ENCODE data around the gene C12orf42. TPM values are rescaled to one million over a fixed set of nuclear protein-coding genes. Genes with fewer than 3 reads are reported as not detected.

C12orf42 gene
- total and polyA plus RNA-seq, 7 donors, result 0.93 TPM; not detected in 6

DNA sequence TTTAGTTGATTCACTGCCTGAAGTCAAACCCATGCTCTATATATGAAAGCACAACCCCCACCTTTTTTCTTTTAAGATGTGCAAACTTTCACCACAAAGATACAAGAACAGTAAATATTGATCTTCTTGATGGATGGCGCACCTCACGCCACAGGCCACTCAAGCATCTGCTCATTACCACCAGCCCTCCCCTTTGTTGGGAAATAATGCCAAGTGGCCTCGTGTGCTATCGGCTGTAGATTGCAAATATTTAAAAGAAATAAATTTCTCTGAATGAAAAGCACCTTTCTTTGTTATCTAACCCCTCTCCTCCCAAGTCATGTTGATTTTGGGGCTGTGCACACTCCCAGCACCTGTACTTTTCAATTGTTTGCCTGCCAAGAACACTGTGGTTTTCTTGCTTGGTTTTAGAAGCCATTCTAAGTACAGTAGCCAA, 122.7 kb downstream of the C12orf42 start:
- Histone ChIP-seq H3K27ac (no peak overlapping the region), H3K27me3 (no peaks in the 10 kb centered on the region), H3K4me1 (no peaks in the 10 kb centered on the region), H3K36me3 (no peaks in the 10 kb centered on the region), H3K9me3 (no peaks in the 10 kb centered on the region), H3K4me3 (no peak overlapping the region)
- DNase-seq, result no peak
- intact Hi-C loops (cut with DNase I), result no loop called here
- WGBS, 2 donors, result 18 to 69% methylated on average over 4 of the region's 4 CpGs
- TF ChIP-seq POLR2AphosphoS5 (IDR thresholded peaks at IDR 0.05), result no peak
- TF ChIP-seq, protein P1, sequence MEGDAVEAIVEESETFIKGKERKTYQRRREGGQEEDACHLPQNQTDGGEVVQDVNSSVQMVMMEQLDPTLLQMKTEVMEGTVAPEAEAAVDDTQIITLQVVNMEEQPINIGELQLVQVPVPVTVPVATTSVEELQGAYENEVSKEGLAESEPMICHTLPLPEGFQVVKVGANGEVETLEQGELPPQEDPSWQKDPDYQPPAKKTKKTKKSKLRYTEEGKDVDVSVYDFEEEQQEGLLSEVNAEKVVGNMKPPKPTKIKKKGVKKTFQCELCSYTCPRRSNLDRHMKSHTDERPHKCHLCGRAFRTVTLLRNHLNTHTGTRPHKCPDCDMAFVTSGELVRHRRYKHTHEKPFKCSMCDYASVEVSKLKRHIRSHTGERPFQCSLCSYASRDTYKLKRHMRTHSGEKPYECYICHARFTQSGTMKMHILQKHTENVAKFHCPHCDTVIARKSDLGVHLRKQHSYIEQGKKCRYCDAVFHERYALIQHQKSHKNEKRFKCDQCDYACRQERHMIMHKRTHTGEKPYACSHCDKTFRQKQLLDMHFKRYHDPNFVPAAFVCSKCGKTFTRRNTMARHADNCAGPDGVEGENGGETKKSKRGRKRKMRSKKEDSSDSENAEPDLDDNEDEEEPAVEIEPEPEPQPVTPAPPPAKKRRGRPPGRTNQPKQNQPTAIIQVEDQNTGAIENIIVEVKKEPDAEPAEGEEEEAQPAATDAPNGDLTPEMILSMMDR (IDR thresholded peaks at IDR 0.05), result no peak
- no peak for TF ChIP-seq EP300 (IDR thresholded peaks at IDR 0.05)
- no peak for TF ChIP-seq POLR2A (IDR thresholded peaks at IDR 0.05)

DNA sequence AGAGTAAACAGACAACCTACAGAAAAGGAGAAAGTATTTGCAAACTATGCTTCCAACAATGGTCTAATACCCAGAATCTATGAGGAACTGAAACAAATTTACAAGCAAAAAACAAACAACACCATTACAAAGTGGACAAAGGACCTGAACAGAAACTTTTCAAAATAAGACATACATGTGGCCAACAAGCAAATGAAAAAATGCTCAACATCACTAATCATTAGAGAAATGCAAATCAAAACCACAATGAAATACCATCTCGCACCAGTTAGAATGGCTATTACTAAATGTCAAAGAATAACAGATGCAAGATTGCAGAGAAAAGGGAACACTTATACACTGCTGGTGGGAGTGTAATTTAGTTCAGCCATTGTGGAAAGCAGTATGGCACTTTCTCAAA, 125.8 kb downstream of the C12orf42 start:
- Histone ChIP-seq H3K4me1 (no peaks in the 10 kb centered on the region), H3K36me3 (no peaks in the 10 kb centered on the region), H3K4me3 (no peak overlapping the region), H3K27me3 (no peaks in the 10 kb centered on the region), H3K27ac (no peak overlapping the region), H3K9me3 (peaks cover 0 to 5% (median 0%) of the 10 kb centered on the region in 4 donors)
- no peak for DNase-seq
- intact Hi-C loops (cut with DNase I), result no loop called here
- TF ChIP-seq POLR2A (IDR thresholded peaks at IDR 0.05) (no peak), EP300 (IDR thresholded peaks at IDR 0.05) (no peak), POLR2AphosphoS5 (IDR thresholded peaks at IDR 0.05) (no peak)
- TF ChIP-seq, protein P1 (IDR thresholded peaks at IDR 0.05), result no peak
- WGBS, 2 donors, result 83 to 94% methylated on average over 1 of the region's 1 CpG

DNA sequence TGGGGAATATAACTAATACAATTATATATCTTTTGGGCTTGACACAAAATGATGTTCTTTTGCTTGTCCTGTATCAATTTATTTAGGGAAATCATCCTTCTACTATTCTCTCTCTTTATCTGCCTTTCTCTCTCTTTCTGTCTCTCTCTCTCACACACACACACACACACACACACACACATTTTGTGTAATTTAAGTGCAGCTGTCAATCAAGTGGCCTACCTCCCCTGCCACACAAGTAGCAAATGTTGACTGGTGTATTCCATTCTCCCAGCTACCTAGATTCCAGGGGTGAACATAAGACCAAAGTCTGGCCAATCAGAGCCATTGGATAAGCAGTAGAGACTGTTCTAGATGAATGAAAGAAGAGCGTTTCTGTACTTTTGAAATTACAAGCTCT, 127.6 kb downstream of the C12orf42 start:
- no peaks in the 10 kb centered on the region for H3K36me3 ChIP-seq
- H3K9me3 ChIP-seq, result peaks cover 0 to 5% (median 0%) of the 10 kb centered on the region in 4 donors
- no peak for TF ChIP-seq POLR2AphosphoS5 (IDR thresholded peaks at IDR 0.05)
- 89 to 91% methylated on average over 1 of the region's 1 CpG for whole genome bisulfite sequencing, 2 donors
- no peaks in the 10 kb centered on the region for H3K4me1 ChIP-seq
- no peaks in the 10 kb centered on the region for H3K27me3 ChIP-seq
- no peak for DNase-seq
- H3K27ac ChIP-seq, result no peak overlapping the region
- no peak overlapping the region for H3K4me3 ChIP-seq
- intact Hi-C loops (cut with DNase I), result no loop called here

DNA sequence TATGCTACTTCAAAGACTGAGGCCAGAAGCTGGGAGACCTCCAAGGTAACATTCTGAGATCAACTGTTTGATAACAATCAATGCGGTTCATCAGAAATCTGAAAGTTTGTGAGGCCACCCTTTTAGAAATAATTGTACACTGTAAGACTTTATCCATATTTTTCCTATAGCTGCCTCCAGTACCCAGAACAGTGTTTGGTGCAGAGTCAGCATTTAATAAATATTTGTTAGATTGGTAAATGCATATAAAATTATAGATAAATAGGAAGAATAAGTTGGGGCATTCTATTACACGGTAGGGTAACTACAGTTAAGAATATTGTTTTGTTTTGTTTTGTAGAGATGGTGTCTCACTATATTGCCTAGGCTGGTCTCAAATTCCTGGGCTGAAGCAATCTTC, 141.4 kb downstream of the C12orf42 start:
- WGBS, 2 donors, result 48 to 76% methylated on average over 2 of the region's 2 CpGs
- intact Hi-C loops (cut with DNase I), result no loop called here
- no peak for DNase-seq
- Histone ChIP-seq H3K27me3 (no peaks in the 10 kb centered on the region), H3K4me3 (no peak overlapping the region), H3K27ac (no peak overlapping the region), H3K36me3 (no peaks in the 10 kb centered on the region), H3K4me1 (no peaks in the 10 kb centered on the region), H3K9me3 (no peaks in the 10 kb centered on the region)
- TF ChIP-seq POLR2AphosphoS5 (IDR thresholded peaks at IDR 0.05) (no peak), POLR2A (IDR thresholded peaks at IDR 0.05) (no peak), EP300 (IDR thresholded peaks at IDR 0.05) (no peak)
- TF ChIP-seq, protein P1 (IDR thresholded peaks at IDR 0.05), result no peak

DNA sequence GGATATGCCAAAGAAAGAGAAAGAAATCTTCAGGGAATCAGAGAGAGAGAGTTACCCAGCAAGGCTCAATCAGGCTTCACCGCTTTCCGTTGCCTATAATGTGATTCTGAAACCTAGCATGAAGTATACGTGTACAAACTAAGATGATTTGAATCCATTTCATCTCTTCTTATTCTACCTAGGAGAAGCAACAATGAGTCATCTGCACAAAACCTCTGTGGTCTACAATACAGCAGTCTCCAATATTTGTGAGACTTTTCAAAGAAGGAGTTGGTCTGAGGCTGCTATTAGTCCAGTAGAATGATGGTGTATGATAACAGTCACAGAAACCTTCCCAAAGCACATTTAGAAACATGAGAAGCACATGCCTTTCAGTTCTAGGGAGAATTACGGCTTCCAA, 141.9 kb downstream of the C12orf42 start:
- Histone ChIP-seq H3K4me1 (no peaks in the 10 kb centered on the region), H3K36me3 (no peaks in the 10 kb centered on the region), H3K27me3 (no peaks in the 10 kb centered on the region), H3K9me3 (no peaks in the 10 kb centered on the region), H3K4me3 (no peak overlapping the region), H3K27ac (no peak overlapping the region)
- 87 to 92% methylated on average over 4 of the region's 4 CpGs for WGBS, 2 donors
- DNase-seq, result no peak
- TF ChIP-seq POLR2A (IDR thresholded peaks at IDR 0.05), result no peak
- TF ChIP-seq POLR2AphosphoS5 (IDR thresholded peaks at IDR 0.05), result no peak
- TF ChIP-seq, protein P1 (IDR thresholded peaks at IDR 0.05), result no peak
- TF ChIP-seq EP300 (IDR thresholded peaks at IDR 0.05), result no peak
- intact Hi-C loops (cut with DNase I), result no loop called here

Measured in sigmoid colon (tissue), 7 donors.